Measurements from ENCODE around the gene RPL5. TPM values are rescaled to one million over a fixed set of nuclear protein-coding genes. Genes with fewer than 3 reads are reported as not detected.
A peak's percentile ranks its signal among the peaks of the same experiment; 100 is the strongest.

RPL5 gene
- total and polyA plus RNA-seq, 9 of the 15 experiments (the other 6 are each of a cell fraction or from before 2014, with no cell fraction given): 1,467 to 4,252 (median 2,454) TPM

- TF ChIP-seq HDAC3 (IDR thresholded peaks at IDR 0.05; ENCODE audit: borderline replicate concordance, partially characterized antibody) (peak; percentile 66), CSDE1 (IDR thresholded peaks at IDR 0.05) (peak in 1 of 2 experiments; percentile 72; a peak in 1 of 4 replicates), NUFIP1 (IDR thresholded peaks at IDR 0.05; ENCODE audit: partially characterized antibody) (peak; percentile 45), NCOA1 (IDR thresholded peaks at IDR 0.05; ENCODE audit: low read depth) (0 out of 2 replicates have a peak, but pooled peaks have one; percentile 64), PREB (CRISPR knock-in tag; IDR thresholded peaks at IDR 0.05) (peak; percentile 91; the same call in 1 of the 2 replicates), MTA2 (IDR thresholded peaks at IDR 0.05; ENCODE audit: low read depth) (0 out of 2 replicates have a peak, but pooled peaks have one; percentile 5), PPARD (CRISPR knock-in tag; IDR thresholded peaks at IDR 0.05) (no peak), CCAR2 (IDR thresholded peaks at IDR 0.05; ENCODE audit: low read depth, low read length) (no peak), HDGF (IDR thresholded peaks at IDR 0.05) (no peak), EP400 (IDR thresholded peaks at IDR 0.05) (peak; percentile 100), CXXC5 (CRISPR knock-in tag; IDR thresholded peaks at IDR 0.05) (peak; percentile 97), PBX2 (CRISPR knock-in tag; IDR thresholded peaks at IDR 0.05; ENCODE audit: low read depth) (no peak), PBX2 (tag; conservative IDR thresholded peaks at IDR 0.05; ENCODE audit: low read depth) (no peak), NFRKB (IDR thresholded peaks at IDR 0.05; ENCODE audit: low read depth) (peak; percentile 99), ZSCAN32 (CRISPR knock-in tag; IDR thresholded peaks at IDR 0.05) (no peak), ETV1 (tag; conservative IDR thresholded peaks at IDR 0.05; ENCODE audit: low read depth) (peak; percentile 53), DACH1 (IDR thresholded peaks at IDR 0.05; ENCODE audit: partially characterized antibody) (no peak), YY1 (IDR thresholded peaks at IDR 0.05; ENCODE audit: borderline replicate concordance in 1 of 3, control insufficient read depth in 1 of 3, extremely low read depth in 1 of 3, insufficient read depth in 3 of 3, insufficient read length in 1 of 3, insufficient replicate concordance in 2 of 3, low read depth in 1 of 3, low read length in 2 of 3) (peak; percentile 82 to 95 (median 91)), MAFF (IDR thresholded peaks at IDR 0.05; ENCODE audit: low read length) (no peak), U2AF1 (optimal IDR thresholded peaks at IDR 0.05; ENCODE audit: low read depth, low read length) (no peak), SFPQ (IDR thresholded peaks at IDR 0.05; ENCODE audit: low read depth, low read length) (no peak), RCOR1 (IDR thresholded peaks at IDR 0.05; ENCODE audit: borderline replicate concordance in 1 of 2, low read depth in 2 of 2, low read length in 2 of 2) (peak in 1 of 2 experiments; percentile 53; a peak in 2 of 4 replicates), TEAD1 (CRISPR knock-in tag; IDR thresholded peaks at IDR 0.05) (peak; percentile 62 to 96; a peak in 3 of 4 replicates)
Measured at GRCh38 chr1:92831762-92832536, at the start of gene RPL5 (continued).

Data from K562 (cell line).